ENCODE results near the gene STOML1.

- peak in 3 of 6 experiments; percentile 7 to 19 (median 11) for TF ChIP-seq CTCF (IDR thresholded peaks at IDR 0.05)
- TF ChIP-seq POLR2A (IDR thresholded peaks at IDR 0.05) = no peak
Observed at GRCh38 chr15:73982222-73982962, 9.7 kb downstream of the STOML1 start.
